Measurements from ENCODE around the gene TRPV4.
A peak's percentile ranks its signal among the peaks of the same experiment; 100 is the strongest.

TRPV4 gene

GRCh38 chr12:109737126-109737525 lies 96.1 kb downstream of the TRPV4 start:
- TF ChIP-seq CTCF (conservative IDR thresholded peaks at IDR 0.05; ENCODE audit: low read depth, low read length), result no peak
- no peak for DNase-seq (ENCODE audit: low read depth)
- H3K4me3 ChIP-seq (ENCODE audit: low read depth, low read length), result no peak overlapping the region

GRCh38 chr12:109736552-109737108 lies 96.6 kb downstream of the TRPV4 start:
- no peak for TF ChIP-seq CTCF (conservative IDR thresholded peaks at IDR 0.05; ENCODE audit: low read depth, low read length)
- peak; percentile 69 for DNase-seq (ENCODE audit: low read depth)
- no peak overlapping the region for H3K4me3 ChIP-seq (ENCODE audit: low read depth, low read length)

- no peak for TF ChIP-seq CTCF (conservative IDR thresholded peaks at IDR 0.05; ENCODE audit: low read depth, low read length)
- H3K4me3 ChIP-seq (ENCODE audit: low read depth, low read length), result no peak overlapping the region
- DNase-seq (ENCODE audit: low read depth), result no peak
Measured at GRCh38 chr12:109735825-109736551, 97.2 kb downstream of the TRPV4 start.

GRCh38 chr12:109735051-109735521 lies 98.1 kb downstream of the TRPV4 start:
- TF ChIP-seq CTCF (conservative IDR thresholded peaks at IDR 0.05; ENCODE audit: low read depth, low read length), result no peak
- no peak overlapping the region for H3K4me3 ChIP-seq (ENCODE audit: low read depth, low read length)
- no peak for DNase-seq (ENCODE audit: low read depth)

GRCh38 chr12:109734219-109735000 lies 98.8 kb downstream of the TRPV4 start:
- no peak overlapping the region for H3K4me3 ChIP-seq (ENCODE audit: low read depth, low read length)
- no peak for TF ChIP-seq CTCF (conservative IDR thresholded peaks at IDR 0.05; ENCODE audit: low read depth, low read length)
- peak; percentile 35 for DNase-seq (ENCODE audit: low read depth)

Measured in choroid plexus epithelial cell (primary cell).